22Rv1 (cell line): ENCODE results near the gene CDC20.
"Not testable (repeated sequence)": the region's sequence is repeated elsewhere in the genome, so short reads cannot be mapped to it uniquely, and the experiment has no call there.

Source experiments
- H3K27ac ChIP-seq: fragments of 450-650 bp; 2 replicates; pipeline ENCODE4 v1.5.1; 2017
- ZFX ChIP-seq: fragments of 450-650 bp; IDR thresholded peaks from 2 replicates; pipeline ENCODE4 v1.6.1; 2017; ENCODE audit warnings: antibody characterized with exemption, borderline replicate concordance
- TF ChIP-seq, protein P1 (sequence below): fragments of 450-650 bp; IDR thresholded peaks from 2 replicates; pipeline ENCODE4 v1.5.1; 2017; ENCODE audit warnings: mild to moderate bottlenecking

Gene CDC20

DNA sequence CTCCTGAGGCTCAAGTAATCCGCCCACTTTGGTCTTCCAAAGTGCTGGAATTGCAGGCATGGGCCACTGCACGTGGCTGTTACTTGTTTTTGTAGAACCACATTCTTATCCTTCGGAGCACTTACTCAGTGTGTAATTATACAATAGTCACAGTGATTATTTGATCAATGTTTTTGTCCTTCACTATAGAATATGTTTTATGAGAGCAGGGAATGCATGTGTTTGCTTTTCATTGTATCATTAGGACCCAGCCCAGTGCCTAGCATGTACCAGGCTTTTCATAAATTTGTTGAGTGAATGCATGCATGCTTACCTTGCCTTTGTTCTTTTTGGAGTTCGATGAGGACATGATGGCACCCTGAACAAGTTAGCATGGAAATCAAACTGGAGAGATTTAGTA lies 36.7 kb downstream of the CDC20 start:
- peak overlapping the region; percentile 13; the same call in 1 of the 2 replicates for H3K27ac ChIP-seq
- TF ChIP-seq, protein P1, sequence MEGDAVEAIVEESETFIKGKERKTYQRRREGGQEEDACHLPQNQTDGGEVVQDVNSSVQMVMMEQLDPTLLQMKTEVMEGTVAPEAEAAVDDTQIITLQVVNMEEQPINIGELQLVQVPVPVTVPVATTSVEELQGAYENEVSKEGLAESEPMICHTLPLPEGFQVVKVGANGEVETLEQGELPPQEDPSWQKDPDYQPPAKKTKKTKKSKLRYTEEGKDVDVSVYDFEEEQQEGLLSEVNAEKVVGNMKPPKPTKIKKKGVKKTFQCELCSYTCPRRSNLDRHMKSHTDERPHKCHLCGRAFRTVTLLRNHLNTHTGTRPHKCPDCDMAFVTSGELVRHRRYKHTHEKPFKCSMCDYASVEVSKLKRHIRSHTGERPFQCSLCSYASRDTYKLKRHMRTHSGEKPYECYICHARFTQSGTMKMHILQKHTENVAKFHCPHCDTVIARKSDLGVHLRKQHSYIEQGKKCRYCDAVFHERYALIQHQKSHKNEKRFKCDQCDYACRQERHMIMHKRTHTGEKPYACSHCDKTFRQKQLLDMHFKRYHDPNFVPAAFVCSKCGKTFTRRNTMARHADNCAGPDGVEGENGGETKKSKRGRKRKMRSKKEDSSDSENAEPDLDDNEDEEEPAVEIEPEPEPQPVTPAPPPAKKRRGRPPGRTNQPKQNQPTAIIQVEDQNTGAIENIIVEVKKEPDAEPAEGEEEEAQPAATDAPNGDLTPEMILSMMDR: no peak
- TF ChIP-seq ZFX: no peak

DNA sequence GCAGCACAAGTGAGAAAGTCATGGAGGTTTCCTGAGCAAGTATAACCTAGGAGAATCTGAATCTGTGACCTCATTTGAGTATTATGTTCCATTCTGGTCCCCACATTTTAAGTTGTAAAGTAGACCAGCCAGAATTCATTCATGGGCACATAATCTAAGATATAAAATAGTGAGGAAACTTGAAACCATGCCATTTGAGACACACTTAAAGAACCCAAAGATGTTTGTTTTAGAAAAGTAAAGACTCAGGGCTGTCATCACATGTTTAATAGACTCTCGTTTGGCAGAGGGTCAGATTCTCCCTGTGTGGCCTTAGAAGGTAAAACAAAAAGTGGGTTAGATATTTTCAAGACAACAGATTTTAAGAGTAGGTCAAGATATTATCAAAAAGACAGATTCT lies 37.3 kb downstream of the CDC20 start:
- TF ChIP-seq ZFX: no peak
- TF ChIP-seq, protein P1: no peak
- H3K27ac ChIP-seq: peak overlapping the region; percentile 13; the same call in 1 of the 2 replicates

DNA sequence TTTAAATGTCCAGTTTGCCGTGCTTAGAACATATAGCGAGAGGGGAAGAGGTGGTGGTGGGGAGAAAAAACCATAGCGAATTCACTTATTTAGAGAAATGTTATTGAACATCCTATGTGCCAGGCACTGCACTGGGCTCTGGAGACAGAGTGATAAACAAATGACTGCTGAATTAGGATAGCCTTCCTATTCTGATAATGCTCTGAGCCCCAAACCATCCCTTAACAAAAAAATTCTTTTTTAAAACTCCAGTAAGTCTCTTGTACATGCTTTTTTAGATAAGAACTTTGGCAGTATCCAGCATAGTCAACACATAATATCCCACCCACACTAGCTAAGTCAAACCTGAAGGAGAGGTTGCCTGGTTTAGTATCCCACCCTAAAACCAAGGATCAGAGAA lies 39.4 kb downstream of the CDC20 start:
- no peak overlapping the region for H3K27ac ChIP-seq
- TF ChIP-seq ZFX: no peak
- TF ChIP-seq, protein P1: no peak

DNA sequence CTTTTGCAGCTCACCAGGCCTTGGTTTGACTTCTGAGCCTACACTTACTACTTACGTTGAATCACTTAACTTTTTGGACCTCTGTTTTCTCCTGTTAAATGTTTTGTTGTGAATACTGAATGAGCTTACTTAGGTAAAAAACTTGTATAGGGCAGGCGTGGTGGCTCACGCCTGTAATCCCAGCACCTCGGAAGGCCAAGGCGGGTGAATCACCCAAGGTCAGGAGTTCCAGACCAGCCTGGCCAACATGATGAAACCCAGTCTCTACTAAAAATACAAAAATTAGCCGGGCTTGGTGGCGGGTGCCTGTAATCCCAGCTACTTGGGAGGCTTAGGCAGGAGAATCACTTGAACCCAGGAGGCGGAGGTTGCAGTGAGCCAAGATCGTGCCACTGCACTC lies 41.7 kb downstream of the CDC20 start:
- not testable (repeated sequence) for H3K27ac ChIP-seq

DNA sequence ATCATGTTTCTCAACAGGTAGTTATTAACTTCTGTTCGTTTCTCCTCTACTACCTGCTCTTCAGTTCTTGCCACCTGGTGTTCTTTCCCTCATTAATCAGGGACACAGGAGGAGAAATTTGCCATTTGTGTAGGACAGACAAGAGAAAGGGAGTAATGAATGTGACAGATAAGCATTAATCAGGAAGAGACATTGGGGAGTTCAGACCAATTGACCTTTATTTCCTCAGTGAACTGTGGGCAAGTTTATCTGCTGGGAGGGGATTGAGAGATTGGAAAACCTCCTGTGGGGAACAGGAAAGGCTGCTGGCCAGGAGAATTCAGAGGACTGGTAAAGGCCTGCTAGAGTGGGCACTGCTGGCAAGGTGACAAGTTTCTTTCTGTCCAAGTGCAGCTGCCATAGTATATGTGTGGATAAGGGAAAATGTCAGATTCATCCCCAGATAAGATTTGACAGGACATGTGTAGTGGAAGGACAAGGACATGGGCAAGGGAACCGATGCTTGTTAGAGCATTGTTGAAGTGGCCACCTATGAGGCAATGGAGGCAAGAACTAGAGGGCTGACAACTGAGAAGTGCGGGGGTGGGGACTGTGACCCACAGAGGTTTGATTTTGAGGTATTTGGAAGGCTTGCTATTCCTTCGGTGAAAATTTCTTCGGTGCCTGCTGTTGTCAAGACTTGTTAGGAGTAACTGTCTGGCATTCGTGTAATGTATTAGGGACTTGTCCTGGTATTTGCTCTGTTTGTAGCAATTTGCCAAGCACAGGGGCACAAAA lies 43.5 kb downstream of the CDC20 start:
- no peak overlapping the region for H3K27ac ChIP-seq
- TF ChIP-seq, protein P1: no peak
- TF ChIP-seq ZFX: no peak

DNA sequence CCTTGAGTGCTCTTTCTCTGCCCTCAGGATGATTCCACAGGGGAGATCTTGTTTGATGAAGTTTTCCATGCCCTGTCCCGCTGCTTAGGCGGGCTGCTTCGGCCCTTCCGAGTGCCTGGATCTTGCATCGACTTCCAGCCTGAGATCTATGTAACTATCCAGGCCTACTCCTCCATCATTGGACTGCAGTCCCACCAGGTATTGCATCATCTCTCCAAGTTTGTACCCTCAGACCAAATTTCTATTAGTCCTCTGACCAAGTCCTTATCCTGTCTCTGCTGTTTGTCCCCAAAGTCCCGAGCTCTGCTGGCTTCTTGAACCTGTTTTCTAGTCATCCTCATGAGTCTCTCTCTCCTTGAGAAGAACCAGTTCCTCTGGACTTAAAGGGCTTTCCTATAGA lies 45.6 kb downstream of the CDC20 start:
- H3K27ac ChIP-seq: no peak overlapping the region
- TF ChIP-seq, protein P1: no peak
- no peak for TF ChIP-seq ZFX

DNA sequence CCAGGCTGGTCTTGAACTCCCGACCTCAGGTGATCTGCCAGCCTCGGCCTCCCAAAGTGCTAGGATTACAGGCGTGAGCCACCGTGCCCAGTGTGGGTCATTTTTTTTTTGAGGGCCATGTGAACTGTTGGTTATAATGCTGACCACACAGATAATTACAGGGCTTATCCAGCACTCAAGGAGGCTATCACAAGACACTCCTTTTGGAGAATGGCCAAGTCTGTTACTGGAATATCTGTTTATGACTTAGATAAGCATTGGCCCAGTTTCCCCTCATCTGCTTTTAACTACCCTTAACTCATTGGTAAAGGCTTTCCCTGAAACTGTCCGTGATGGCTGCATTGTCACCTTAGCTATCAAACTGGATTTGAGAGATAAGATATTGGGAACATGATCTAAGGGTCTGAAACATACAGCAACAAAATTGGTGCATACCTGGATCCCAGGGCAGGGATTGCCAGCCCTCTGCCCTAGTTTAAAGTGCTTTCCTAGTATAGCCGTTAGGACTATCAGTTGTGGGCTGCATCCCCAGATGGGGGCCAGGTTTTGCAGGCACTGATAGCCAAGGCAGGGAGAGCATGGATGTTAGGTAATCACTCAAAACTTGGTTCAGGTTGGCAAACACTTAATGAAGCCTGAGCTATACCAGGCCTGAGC lies 46.6 kb downstream of the CDC20 start:
- H3K27ac ChIP-seq: no peak overlapping the region
- TF ChIP-seq, protein P1: no peak
- no peak for TF ChIP-seq ZFX
